Stomach smooth muscle (tissue), 2 donors: ENCODE results near the gene ARHGAP23.

Experiments used
- H3K27ac ChIP-seq: one replicate; pipeline ENCODE4 v1.7.0; 2013; ENCODE audit warnings: mild to moderate bottlenecking, low read length, inconsistent platforms
- H3K27me3 ChIP-seq, 2 donors: one replicate each; pipeline ENCODE4 v1.7.0; 2013; ENCODE audit warnings: low read length in 2 of 2; ENCODE audit not compliant: insufficient read depth in 2 of 2, control insufficient read depth in 1 of 2
- H3K36me3 ChIP-seq, 2 donors: one replicate each; pipeline ENCODE4 v1.7.0; 2013; ENCODE audit warnings: low read length in 2 of 2; ENCODE audit not compliant: control insufficient read depth in 2 of 2, insufficient read depth in 2 of 2
- H3K4me1 ChIP-seq: one replicate; pipeline ENCODE4 v1.7.0; 2013; ENCODE audit warnings: low read length; ENCODE audit not compliant: control insufficient read depth, insufficient read depth
- H3K4me3 ChIP-seq, 2 donors: one replicate each; pipeline ENCODE4 v1.7.0; 2013; ENCODE audit warnings: low read length in 2 of 2
- H3K9ac ChIP-seq, 2 donors: one replicate each; pipeline ENCODE4 v1.7.0; 2013; ENCODE audit warnings: low read length in 2 of 2, mild to moderate bottlenecking in 1 of 2
- H3K9me3 ChIP-seq, 2 donors: one replicate each; pipeline ENCODE4 v1.7.0; 2013; ENCODE audit warnings: low read length in 2 of 2; ENCODE audit not compliant: control insufficient read depth in 2 of 2
- donor health status: healthy.
- donor health status: Pancreatic carcinoma.

The ARHGAP23 gene

GRCh38 chr17:38533866-38534497 is 105.7 kb downstream of the ARHGAP23 start:
- no peaks in the 10 kb centered on the region for H3K4me1 ChIP-seq
- no peaks in the 10 kb centered on the region for H3K9me3 ChIP-seq
- H3K9ac ChIP-seq: no peak overlapping the region
- no peaks in the 10 kb centered on the region for H3K36me3 ChIP-seq
- H3K27ac ChIP-seq: no peak overlapping the region
- peaks cover 2 to 15% of the 10 kb centered on the region in 2 donors for H3K27me3 ChIP-seq
- H3K4me3 ChIP-seq: no peak overlapping the region

GRCh38 chr17:38534498-38534885 is 106.2 kb downstream of the ARHGAP23 start:
- no peak overlapping the region for H3K9ac ChIP-seq
- H3K27ac ChIP-seq: no peak overlapping the region
- H3K4me1 ChIP-seq: no peaks in the 10 kb centered on the region
- no peaks in the 10 kb centered on the region for H3K9me3 ChIP-seq
- peaks cover 2 to 15% of the 10 kb centered on the region in 2 donors for H3K27me3 ChIP-seq
- H3K4me3 ChIP-seq: no peak overlapping the region
- no peaks in the 10 kb centered on the region for H3K36me3 ChIP-seq

- H3K27me3 ChIP-seq: peaks cover 2 to 15% of the 10 kb centered on the region in 2 donors
These were observed 107.6 kb downstream of the ARHGAP23 start for GRCh38 chr17:38535886-38536285.

GRCh38 chr17:38536661-38537060 is 108.4 kb downstream of the ARHGAP23 start:
- Histone ChIP-seq H3K4me3 (no peak overlapping the region), H3K27ac (no peak overlapping the region), H3K9ac (no peak overlapping the region), H3K27me3 (peaks cover 2 to 15% of the 10 kb centered on the region in 2 donors), H3K36me3 (no peaks in the 10 kb centered on the region), H3K9me3 (no peaks in the 10 kb centered on the region), H3K4me1 (no peaks in the 10 kb centered on the region)

More at GRCh38 chr17:38535886-38536285, 107.6 kb downstream of the ARHGAP23 start:
- Histone ChIP-seq H3K4me1 (no peaks in the 10 kb centered on the region), H3K4me3 (no peak overlapping the region), H3K9me3 (no peaks in the 10 kb centered on the region), H3K27ac (no peak overlapping the region), H3K36me3 (no peaks in the 10 kb centered on the region), H3K9ac (no peak overlapping the region)

GRCh38 chr17:38538906-38539305 is 110.6 kb downstream of the ARHGAP23 start:
- no peak overlapping the region for H3K27ac ChIP-seq
- H3K4me3 ChIP-seq: no peak overlapping the region
- H3K9ac ChIP-seq: no peak overlapping the region
- H3K36me3 ChIP-seq: no peaks in the 10 kb centered on the region
- H3K4me1 ChIP-seq: no peaks in the 10 kb centered on the region
- H3K9me3 ChIP-seq: no peaks in the 10 kb centered on the region
- H3K27me3 ChIP-seq: peaks cover 0 to 10% of the 10 kb centered on the region in 2 donors

GRCh38 chr17:38539386-38539785 is 111.1 kb downstream of the ARHGAP23 start:
- Histone ChIP-seq H3K4me3 (no peak overlapping the region), H3K36me3 (no peaks in the 10 kb centered on the region), H3K27ac (no peak overlapping the region), H3K9me3 (no peaks in the 10 kb centered on the region), H3K27me3 (peaks cover 0 to 10% of the 10 kb centered on the region in 2 donors), H3K9ac (no peak overlapping the region), H3K4me1 (no peaks in the 10 kb centered on the region)

GRCh38 chr17:38540514-38541045 is 112.3 kb downstream of the ARHGAP23 start:
- no peaks in the 10 kb centered on the region for H3K4me1 ChIP-seq

GRCh38 chr17:38541281-38541680 is 113.0 kb downstream of the ARHGAP23 start:
- H3K4me1 ChIP-seq: no peaks in the 10 kb centered on the region
- no peak overlapping the region for H3K4me3 ChIP-seq
- H3K9ac ChIP-seq: no peak overlapping the region
- no peak overlapping the region for H3K27ac ChIP-seq
- H3K27me3 ChIP-seq: peaks cover 0 to 7% of the 10 kb centered on the region in 2 donors
- no peaks in the 10 kb centered on the region for H3K9me3 ChIP-seq
- H3K36me3 ChIP-seq: no peaks in the 10 kb centered on the region

More at GRCh38 chr17:38540514-38541045, 112.3 kb downstream of the ARHGAP23 start:
- Histone ChIP-seq H3K9ac (no peak overlapping the region), H3K27me3 (peaks cover 0 to 10% of the 10 kb centered on the region in 2 donors), H3K4me3 (no peak overlapping the region), H3K9me3 (no peaks in the 10 kb centered on the region), H3K36me3 (no peaks in the 10 kb centered on the region), H3K27ac (no peak overlapping the region)

- no peaks in the 10 kb centered on the region for H3K4me1 ChIP-seq
- no peak overlapping the region for H3K9ac ChIP-seq
- H3K27me3 ChIP-seq: peaks cover 3 to 10% of the 10 kb centered on the region in 2 donors
- no peak overlapping the region for H3K27ac ChIP-seq
- H3K9me3 ChIP-seq: no peaks in the 10 kb centered on the region
- H3K36me3 ChIP-seq: no peaks in the 10 kb centered on the region
- no peak overlapping the region for H3K4me3 ChIP-seq
These were observed 114.0 kb downstream of the ARHGAP23 start for GRCh38 chr17:38542286-38542685.

GRCh38 chr17:38543403-38544174 is 115.3 kb downstream of the ARHGAP23 start:
- H3K4me1 ChIP-seq: no peaks in the 10 kb centered on the region
- H3K4me3 ChIP-seq: no peak overlapping the region
- no peak overlapping the region for H3K27ac ChIP-seq
- H3K36me3 ChIP-seq: no peaks in the 10 kb centered on the region
- H3K9me3 ChIP-seq: no peaks in the 10 kb centered on the region
- peaks cover 3 to 9% of the 10 kb centered on the region in 2 donors for H3K27me3 ChIP-seq
- H3K9ac ChIP-seq: no peak overlapping the region
